Endodermal cell (in vitro differentiated cells): ENCODE data around the gene PODNL1. TPM values are rescaled to one million over a fixed set of nuclear protein-coding genes. Genes with fewer than 3 reads are reported as not detected.
A peak's percentile ranks its signal among the peaks of the same experiment; 100 is the strongest.

Experiments
- DNase-seq: peaks from one replicate; pipeline ENCODE4 v3.0.0-alpha.2; 2017
- H3K27ac ChIP-seq: 2 replicates; pipeline ENCODE4 v1.5.1; 2013; ENCODE audit warnings: mild to moderate bottlenecking, low read depth, low read length, moderate library complexity
- H3K27me3 ChIP-seq: 2 replicates; pipeline ENCODE4 v1.6.1; 2013; ENCODE audit warnings: mild to moderate bottlenecking, low read length, moderate library complexity; ENCODE audit not compliant: insufficient read depth, control insufficient read depth, poor library complexity, severe bottlenecking
- H3K36me3 ChIP-seq: 2 replicates; pipeline ENCODE4 v1.7.0; 2013; ENCODE audit warnings: mild to moderate bottlenecking, low read length, moderate library complexity; ENCODE audit not compliant: control insufficient read depth, insufficient read depth
- H3K4me1 ChIP-seq: one replicate; pipeline ENCODE4 v1.7.0; 2013; ENCODE audit warnings: low read length; ENCODE audit not compliant: control insufficient read depth, insufficient read depth
- H3K4me3 ChIP-seq: 2 replicates; pipeline ENCODE4 v1.5.1; 2013; ENCODE audit warnings: mild to moderate bottlenecking, low read length, moderate library complexity
- H3K9ac ChIP-seq: 2 replicates; pipeline ENCODE4 v1.6.1; 2013; ENCODE audit warnings: mild to moderate bottlenecking, low read length, moderate library complexity; ENCODE audit not compliant: poor library complexity, severe bottlenecking; ENCODE audit errors: extremely low read depth
- H3K9me3 ChIP-seq: 2 replicates; pipeline ENCODE4 v1.6.1; 2013; ENCODE audit warnings: mild to moderate bottlenecking, low read length, moderate library complexity; ENCODE audit not compliant: control insufficient read depth
- H3K27ac Mint-ChIP-seq: 2 replicates; pipeline ENCODE4 v1.8.0; 2020; ENCODE audit warnings: mixed read lengths
- H3K27me3 Mint-ChIP-seq: 2 replicates; pipeline ENCODE4 v1.8.0; 2021; ENCODE audit warnings: mild to moderate bottlenecking, mixed read lengths; ENCODE audit not compliant: insufficient read depth
- H3K36me3 Mint-ChIP-seq: 2 replicates; pipeline ENCODE4 v1.8.0; 2020; ENCODE audit warnings: low read depth, mixed read lengths
- H3K4me1 Mint-ChIP-seq: 2 replicates; pipeline ENCODE4 v1.8.0; 2020; ENCODE audit warnings: mixed read lengths
- H3K4me3 Mint-ChIP-seq: 2 replicates; pipeline ENCODE4 v1.8.0; 2020; ENCODE audit warnings: mild to moderate bottlenecking, moderate library complexity, mixed read lengths
- H3K9me3 Mint-ChIP-seq: 2 replicates; pipeline ENCODE4 v1.8.0; 2020; ENCODE audit warnings: mild to moderate bottlenecking, mixed read lengths
- CTCF ChIP-seq: fragments of 200-600 bp; sonication (generic); conservative IDR thresholded peaks from 2 replicates; pipeline ENCODE4 v1.5.0; 2021; ENCODE audit warnings: antibody characterized with exemption, mild to moderate bottlenecking
- WGBS, 2 experiments: methylation state at CpG; one replicate each; pipeline versions ENCODE4 v1.1.5 to v1.1.7; 2013; ENCODE audit warnings: missing lambda C conversion rate in 2 of 2, mixed read lengths in 1 of 2; ENCODE audit not compliant: insufficient coverage in 1 of 2, insufficient read length in 1 of 2; 5-methylcytosine and 5-hydroxymethylcytosine counted together
- total RNA-seq, 2 donors: library from RNA; stranded (reverse); fragmentation: NEBNext Ultra II Directional in 1 of 2; extraction: Animal tissue kit (Norgen Biotek cat#: 25700) in 1 of 2; gene quantifications; 2 replicates in 1 of 2; 3 replicates in 1 of 2; pipeline ENCODE4 v1.2.1, GENCODE V29; 2021

The PODNL1 gene
- total RNA-seq, 2 donors from 2014 or later = 0.29 TPM; not detected in 1

GRCh38 chr19:13960863-13961784, 22.9 kb upstream of the PODNL1 start:
- no peaks in the 10 kb centered on the region for H3K9me3 Mint-ChIP-seq
- Histone ChIP-seq H3K4me3 (no peak overlapping the region), H3K9ac (no peak overlapping the region), H3K27me3 (no peaks in the 10 kb centered on the region), H3K27ac (no peak overlapping the region), H3K9me3 (no peaks in the 10 kb centered on the region), H3K36me3 (peaks cover 32% of the 10 kb centered on the region), H3K4me1 (no peaks in the 10 kb centered on the region)
- H3K27ac Mint-ChIP-seq = no peak overlapping the region
- H3K27me3 Mint-ChIP-seq = peaks cover 18% of the 10 kb centered on the region
- no peak overlapping the region for H3K4me3 Mint-ChIP-seq
- DNase-seq = no peak
- TF ChIP-seq CTCF = no peak
- H3K4me1 Mint-ChIP-seq = peaks cover 5% of the 10 kb centered on the region
- 94 to 95% methylated on average over 18 to 36 of the region's 39 CpGs for WGBS, 2 experiments
- H3K36me3 Mint-ChIP-seq = peaks cover 41% of the 10 kb centered on the region

GRCh38 chr19:13959962-13960862, 22.0 kb upstream of the PODNL1 start:
- Mint-ChIP-seq H3K36me3 (peaks cover 45% of the 10 kb centered on the region), H3K4me1 (peaks cover 5% of the 10 kb centered on the region), H3K27me3 (peaks cover 18% of the 10 kb centered on the region), H3K4me3 (no peak overlapping the region), H3K27ac (no peak overlapping the region), H3K9me3 (no peaks in the 10 kb centered on the region)
- Histone ChIP-seq H3K36me3 (peaks cover 37% of the 10 kb centered on the region), H3K4me1 (no peaks in the 10 kb centered on the region), H3K9ac (no peak overlapping the region), H3K27ac (no peak overlapping the region), H3K27me3 (no peaks in the 10 kb centered on the region), H3K4me3 (no peak overlapping the region), H3K9me3 (no peaks in the 10 kb centered on the region)
- peak; percentile 69 for TF ChIP-seq CTCF
- 95 to 96% methylated on average over 21 to 27 of the region's 27 CpGs for WGBS, 2 experiments
- DNase-seq = peak; percentile 80

- Mint-ChIP-seq H3K9me3 (no peaks in the 10 kb centered on the region), H3K4me1 (peaks cover 5% of the 10 kb centered on the region), H3K27ac (no peak overlapping the region), H3K27me3 (peaks cover 11% of the 10 kb centered on the region), H3K36me3 (peaks cover 38% of the 10 kb centered on the region), H3K4me3 (no peak overlapping the region)
- Histone ChIP-seq H3K27ac (no peak overlapping the region), H3K9me3 (no peaks in the 10 kb centered on the region), H3K4me3 (no peak overlapping the region), H3K36me3 (peaks cover 36% of the 10 kb centered on the region), H3K4me1 (no peaks in the 10 kb centered on the region), H3K9ac (no peak overlapping the region), H3K27me3 (no peaks in the 10 kb centered on the region)
- 92 to 94% methylated on average over 21 to 41 of the region's 41 CpGs for WGBS, 2 experiments
- no peak for TF ChIP-seq CTCF
- DNase-seq = no peak
Measured at GRCh38 chr19:13959141-13959961, 21.1 kb upstream of the PODNL1 start.
